CD4-positive, alpha-beta memory T cell (primary cell): Measurements from ENCODE around the gene TMEM222. TPM values are rescaled to one million over a fixed set of nuclear protein-coding genes. Genes with fewer than 3 reads are reported as not detected.
"Not testable (repeated sequence)": the region's sequence is repeated elsewhere in the genome, so short reads cannot be mapped to it uniquely, and the experiment has no call there.

ENCODE experiments used
- CTCF ChIA-PET: fragments of 350-600 bp; sonication (Branson Sonifier 250); formaldehyde crosslinking; loops from one replicate; lab custom pipeline; 2021; ENCODE audit warnings: inconsistent platforms; ENCODE audit not compliant: partially characterized antibody; lab: Charles Lee
- POLR2A ChIA-PET: fragments of 350-600 bp; sonication (Branson Sonifier 250); formaldehyde crosslinking; loops from one replicate; lab custom pipeline; 2021; ENCODE audit not compliant: partially characterized antibody; lab: Charles Lee
- DNase-seq, 5 donors: peaks; one replicate each; pipeline versions ENCODE4 v3.0.0 to v3.0.0-alpha.2; 2020 to 2022; ENCODE audit warnings: mixed read lengths in 1 of 5
- H3K27ac ChIP-seq: one replicate; pipeline ENCODE4 v1.7.0; 2013; ENCODE audit warnings: low read depth, low read length
- H3K27me3 ChIP-seq: 2 replicates; pipeline ENCODE4 v1.7.0; 2013; ENCODE audit warnings: mild to moderate bottlenecking, low read length, moderate library complexity; ENCODE audit not compliant: insufficient read depth
- H3K36me3 ChIP-seq: 2 replicates; pipeline ENCODE4 v1.7.0; 2013; ENCODE audit warnings: mild to moderate bottlenecking, low read length, moderate library complexity; ENCODE audit not compliant: insufficient read depth
- H3K4me1 ChIP-seq: 2 replicates; pipeline ENCODE4 v1.7.0; 2013; ENCODE audit warnings: mild to moderate bottlenecking, low read length, moderate library complexity; ENCODE audit not compliant: insufficient read depth
- H3K4me3 ChIP-seq, 2 donors: one replicate each; pipeline ENCODE4 v1.7.0; 2013; ENCODE audit warnings: low read length in 2 of 2, mild to moderate bottlenecking in 1 of 2
- H3K9me3 ChIP-seq, 2 donors: one replicate each; pipeline ENCODE4 v1.7.0; 2013; ENCODE audit warnings: low read length in 2 of 2, control low read depth in 1 of 2; ENCODE audit not compliant: control insufficient read depth in 1 of 2
- H3K27ac Mint-ChIP-seq, 7 donors: one replicate each; pipeline ENCODE4 v1.8.0; 2020 to 2021; ENCODE audit warnings: mixed read lengths in 7 of 7, mild to moderate bottlenecking in 6 of 7, inconsistent platforms in 3 of 7, moderate library complexity in 3 of 7
- H3K27me3 Mint-ChIP-seq, 2 donors: one replicate each; pipeline ENCODE4 v1.8.0; 2020 to 2021; ENCODE audit warnings: mixed read lengths in 2 of 2
- H3K36me3 Mint-ChIP-seq, 2 donors: one replicate each; pipeline ENCODE4 v1.8.0; 2020 to 2021; ENCODE audit warnings: mixed read lengths in 2 of 2, inconsistent platforms in 1 of 2, mild to moderate bottlenecking in 1 of 2
- H3K4me1 Mint-ChIP-seq, 4 donors: one replicate each; pipeline ENCODE4 v1.8.0; 2020 to 2021; ENCODE audit warnings: mixed read lengths in 4 of 4, mild to moderate bottlenecking in 1 of 4
- H3K4me3 Mint-ChIP-seq, 8 donors: one replicate each; pipeline ENCODE4 v1.8.0; 2020 to 2021; ENCODE audit warnings: mixed read lengths in 8 of 8, mild to moderate bottlenecking in 7 of 8, moderate library complexity in 6 of 8, inconsistent platforms in 3 of 8
- H3K9me3 Mint-ChIP-seq, 8 donors: one replicate each; pipeline ENCODE4 v1.8.0; 2020 to 2021; ENCODE audit warnings: mixed read lengths in 8 of 8, mild to moderate bottlenecking in 5 of 8, inconsistent platforms in 3 of 8, moderate library complexity in 1 of 8
- intact Hi-C: fragments of 100-400 bp; cut with micrococcal nuclease; formaldehyde crosslinking; loops from one replicate; pipeline ENCODE4 v1.15.1; 2023
- polyA plus RNA-seq, 2 donors: library from polyadenylated mRNA; unstranded; fragments of 300-500 nt; fragmentation: Illumina TruSeq; gene quantifications; one replicate each; pipeline ENCODE4 v1.2.3, GENCODE V29; 2021
- total RNA-seq, 2 experiments: library from RNA; stranded (reverse); gene quantifications; one replicate each; pipeline ENCODE4 v1.2.3, GENCODE V29; 2021

Gene TMEM222
- total and polyA plus RNA-seq, 4 experiments from 2014 or later = 44.4 to 80.9 (median 50.4) TPM

GRCh38 chr1:27289125-27289524, 32.8 kb upstream of the TMEM222 start:
- H3K27me3 Mint-ChIP-seq, H3K27ac Mint-ChIP-seq, H3K4me3 Mint-ChIP-seq, H3K27ac ChIP-seq, H3K4me1 ChIP-seq, H3K4me3 ChIP-seq, intact Hi-C loops, CTCF ChIA-PET, POLR2A ChIA-PET, H3K4me1 Mint-ChIP-seq, DNase-seq, H3K27me3 ChIP-seq, H3K9me3 Mint-ChIP-seq, H3K9me3 ChIP-seq: not testable (repeated sequence)
- peaks cover 28 to 48% of the 10 kb centered on the region in 2 donors for H3K36me3 Mint-ChIP-seq
- H3K36me3 ChIP-seq = peaks cover 26% of the 10 kb centered on the region

- no peak overlapping the region for H3K4me3 Mint-ChIP-seq
- H3K27me3 Mint-ChIP-seq = no peaks in the 10 kb centered on the region
- H3K9me3 ChIP-seq = no peaks in the 10 kb centered on the region
- H3K4me1 Mint-ChIP-seq = no peaks in the 10 kb centered on the region
- intact Hi-C loops = no loop called here
- no peak overlapping the region for H3K4me3 ChIP-seq
- ChIA-PET CTCF (interaction anchor here (0.8 to 2.3 kb wide), 2 partner anchors 105 to 188 kb away, joined by 3 to 6 read pairs; no protein-coding TSS in a partner anchor), POLR2A (no interaction called here)
- H3K27ac Mint-ChIP-seq = peak overlapping the region in 1 of 7 donors; percentile 72
- H3K9me3 Mint-ChIP-seq = no peaks in the 10 kb centered on the region
- peaks cover 28 to 53% of the 10 kb centered on the region in 2 donors for H3K36me3 Mint-ChIP-seq
- H3K27me3 ChIP-seq = no peaks in the 10 kb centered on the region
- peaks cover 31% of the 10 kb centered on the region for H3K36me3 ChIP-seq
- H3K27ac ChIP-seq = no peak overlapping the region
- H3K4me1 ChIP-seq = no peaks in the 10 kb centered on the region
- DNase-seq = no peak
Measured at GRCh38 chr1:27290581-27290980, 31.4 kb upstream of the TMEM222 start.

DNA sequence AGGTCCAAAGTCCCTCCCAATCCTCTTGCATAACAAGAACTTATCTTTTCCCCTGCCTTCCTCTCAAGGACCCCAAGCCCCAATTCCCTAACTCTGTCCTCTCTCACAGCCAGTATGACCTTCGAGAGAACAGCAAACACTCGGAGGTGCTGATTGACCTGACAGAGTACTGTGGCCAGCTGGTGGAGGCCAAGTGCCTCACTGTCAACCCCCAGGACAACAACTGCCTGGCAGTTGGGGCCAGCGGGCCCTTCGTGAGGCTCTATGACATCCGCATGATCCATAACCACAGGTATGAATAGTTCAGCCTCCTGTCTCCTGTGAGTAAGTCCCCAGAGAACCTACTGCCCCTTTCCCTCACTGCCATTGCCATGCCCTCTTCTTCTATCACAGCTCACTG, 29.9 kb upstream of the TMEM222 start:
- Mint-ChIP-seq H3K4me3 (no peak overlapping the region), H3K9me3 (no peaks in the 10 kb centered on the region), H3K36me3 (peaks cover 28 to 67% of the 10 kb centered on the region in 2 donors), H3K27ac (peak overlapping the region in 1 of 7 donors; percentile 70), H3K4me1 (no peaks in the 10 kb centered on the region), H3K27me3 (no peaks in the 10 kb centered on the region)
- no peak overlapping the region for H3K4me3 ChIP-seq
- intact Hi-C loops = no loop called here
- ChIA-PET CTCF (interaction anchor here (0.7 to 12.1 kb wide), 4 partner anchors 7 to 94 kb away, joined by 3 to 325 read pairs (median 14); partner anchors contain the start of genes CD164L2 and GPR3), POLR2A (no interaction called here)
- no peak for DNase-seq
- H3K4me1 ChIP-seq = no peaks in the 10 kb centered on the region
- H3K27ac ChIP-seq = no peak overlapping the region
- H3K9me3 ChIP-seq = no peaks in the 10 kb centered on the region
- peaks cover 35% of the 10 kb centered on the region for H3K36me3 ChIP-seq
- H3K27me3 ChIP-seq = no peaks in the 10 kb centered on the region

DNA sequence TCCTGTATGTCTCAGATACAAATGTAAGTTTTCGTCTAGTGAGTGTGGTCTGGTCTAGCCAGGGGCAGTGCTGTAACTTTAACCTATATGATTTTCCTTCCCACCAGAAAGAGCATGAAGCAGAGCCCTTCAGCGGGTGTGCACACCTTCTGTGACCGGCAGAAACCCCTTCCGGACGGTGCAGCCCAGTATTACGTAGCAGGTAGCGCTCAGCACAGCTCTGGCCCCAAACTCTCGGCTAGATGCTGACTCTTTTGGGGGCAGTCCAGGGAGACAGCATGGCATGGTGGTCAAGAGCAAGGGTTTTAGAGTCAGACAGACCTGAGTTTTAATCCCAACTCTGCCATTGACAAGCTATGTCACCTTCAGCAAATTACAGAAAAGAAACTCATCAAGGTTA, 28.0 kb upstream of the TMEM222 start:
- CTCF ChIA-PET = interaction anchor here (0.8 to 12.1 kb wide), 18 partner anchors 9 to 376 kb away, joined by 3 to 325 read pairs (median 4); partner anchors contain the start of genes AHDC1, CD164L2 and GPR3
- Histone ChIP-seq H3K4me3 (no peak overlapping the region), H3K36me3 (peaks cover 43% of the 10 kb centered on the region), H3K4me1 (no peaks in the 10 kb centered on the region), H3K27ac (no peak overlapping the region), H3K9me3 (no peaks in the 10 kb centered on the region), H3K27me3 (no peaks in the 10 kb centered on the region)
- Mint-ChIP-seq H3K4me1 (no peaks in the 10 kb centered on the region), H3K27ac (no peak overlapping the region), H3K9me3 (no peaks in the 10 kb centered on the region), H3K27me3 (no peaks in the 10 kb centered on the region), H3K36me3 (peaks cover 26 to 73% of the 10 kb centered on the region in 2 donors), H3K4me3 (no peak overlapping the region)
- intact Hi-C loops = no loop called here
- POLR2A ChIA-PET = no interaction called here
- no peak for DNase-seq

GRCh38 chr1:27296773-27297291, 25.1 kb upstream of the TMEM222 start:
- Histone ChIP-seq H3K27me3 (no peaks in the 10 kb centered on the region), H3K4me1 (no peaks in the 10 kb centered on the region), H3K27ac (no peak overlapping the region), H3K36me3 (peaks cover 47% of the 10 kb centered on the region), H3K9me3 (no peaks in the 10 kb centered on the region), H3K4me3 (no peak overlapping the region)
- no peaks in the 10 kb centered on the region for H3K9me3 Mint-ChIP-seq
- peaks cover 0 to 2% (median 1%) of the 10 kb centered on the region in 4 donors for H3K4me1 Mint-ChIP-seq
- no peaks in the 10 kb centered on the region for H3K27me3 Mint-ChIP-seq
- intact Hi-C loops = loop anchor here (1.0 kb wide), 1 partner anchor 98 kb away; no protein-coding TSS in a partner anchor
- ChIA-PET CTCF (interaction anchor here (0.6 to 12.1 kb wide), 59 partner anchors 9 to 410 kb away, joined by 3 to 325 read pairs (median 4); partner anchors contain the start of genes AHDC1, CD164L2, FCN3 and GPR3), POLR2A (interaction anchor here (0.7 to 1.7 kb wide), 4 partner anchors 61 to 307 kb away, joined by 3 to 7 read pairs (median 4); partner anchors contain the start of genes AHDC1 and SLC9A1)
- peak overlapping the region in 1 of 7 donors; percentile 31 for H3K27ac Mint-ChIP-seq
- H3K4me3 Mint-ChIP-seq = no peak overlapping the region
- DNase-seq = peak in 4 of 5 donors; percentile 39 to 52 (median 46)
- peaks cover 21 to 78% of the 10 kb centered on the region in 2 donors for H3K36me3 Mint-ChIP-seq

- intact Hi-C loops = no loop called here
- H3K36me3 Mint-ChIP-seq = peaks cover 21 to 78% of the 10 kb centered on the region in 2 donors
- H3K27ac ChIP-seq = no peak overlapping the region
- peaks cover 51% of the 10 kb centered on the region for H3K36me3 ChIP-seq
- ChIA-PET CTCF (interaction anchor here (0.9 to 12.1 kb wide), 30 partner anchors 10 to 331 kb away, joined by 3 to 325 read pairs (median 5); partner anchors contain the start of genes AHDC1, CD164L2 and GPR3), POLR2A (interaction anchor here (1.3 kb wide), 1 partner anchor 94 kb away, joined by 5 read pairs; no protein-coding TSS in a partner anchor)
- no peak overlapping the region for H3K4me3 ChIP-seq
- no peaks in the 10 kb centered on the region for H3K27me3 ChIP-seq
- no peaks in the 10 kb centered on the region for H3K4me1 ChIP-seq
- H3K4me3 Mint-ChIP-seq = no peak overlapping the region
- no peak overlapping the region for H3K27ac Mint-ChIP-seq
- no peak for DNase-seq
- peaks cover 0 to 2% (median 1%) of the 10 kb centered on the region in 4 donors for H3K4me1 Mint-ChIP-seq
- no peaks in the 10 kb centered on the region for H3K9me3 ChIP-seq
- no peaks in the 10 kb centered on the region for H3K9me3 Mint-ChIP-seq
- H3K27me3 Mint-ChIP-seq = no peaks in the 10 kb centered on the region
Measured at GRCh38 chr1:27297903-27298302, 24.1 kb upstream of the TMEM222 start.

DNA sequence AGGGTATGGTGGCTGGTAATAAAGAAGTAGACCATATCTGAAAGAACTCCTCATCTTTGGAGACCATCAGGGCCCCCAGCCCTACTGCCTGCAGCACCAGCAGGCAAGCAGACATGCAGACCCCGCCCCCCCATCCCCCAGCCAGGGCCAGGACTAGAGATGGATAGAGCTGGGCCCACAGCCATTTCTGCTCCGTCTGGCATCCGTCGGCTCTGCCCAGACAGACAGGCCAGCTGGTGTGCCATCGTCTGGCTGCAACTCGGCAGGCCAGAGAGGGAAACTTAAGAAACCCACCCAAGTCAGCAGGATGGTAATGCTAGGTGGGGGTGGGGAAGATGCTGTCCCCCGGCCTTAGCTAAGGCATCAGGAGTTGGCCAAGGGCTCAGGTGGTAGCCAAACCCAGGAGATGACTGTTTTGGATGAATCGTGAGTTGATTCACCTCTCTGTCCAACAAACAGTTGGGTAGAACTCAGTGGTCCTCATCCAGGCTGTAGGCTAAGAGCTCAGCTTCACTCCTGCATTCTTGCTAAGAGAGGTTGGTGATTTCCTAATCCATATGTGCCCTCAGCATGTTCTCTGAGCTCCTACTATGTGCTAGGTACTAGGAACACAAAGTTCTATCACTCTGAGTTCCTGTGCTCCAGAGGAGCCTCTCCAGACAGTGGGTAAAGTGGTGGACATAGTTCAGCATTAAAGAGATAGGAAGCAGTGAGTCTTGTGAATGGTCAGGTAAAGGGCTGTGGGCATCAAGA, 23.2 kb upstream of the TMEM222 start:
- peaks cover 21 to 79% of the 10 kb centered on the region in 2 donors for H3K36me3 Mint-ChIP-seq
- peaks cover 0 to 2% (median 1%) of the 10 kb centered on the region in 4 donors for H3K4me1 Mint-ChIP-seq
- intact Hi-C loops = no loop called here
- no peak overlapping the region for H3K4me3 Mint-ChIP-seq
- Histone ChIP-seq H3K27ac (no peak overlapping the region), H3K4me3 (no peak overlapping the region), H3K4me1 (no peaks in the 10 kb centered on the region), H3K36me3 (peaks cover 52% of the 10 kb centered on the region), H3K27me3 (no peaks in the 10 kb centered on the region), H3K9me3 (no peaks in the 10 kb centered on the region)
- peak overlapping the region in 2 of 7 donors; percentile 4 to 17 for H3K27ac Mint-ChIP-seq
- ChIA-PET CTCF (interaction anchor here (0.6 to 12.1 kb wide), 25 partner anchors 9 to 475 kb away, joined by 3 to 325 read pairs (median 10); partner anchors contain the start of genes AHDC1, CD164L2, GPR3 and MAP3K6), POLR2A (interaction anchor here (0.9 to 1.3 kb wide), 2 partner anchors 93 to 96 kb away, joined by 3 to 5 read pairs; no protein-coding TSS in a partner anchor)
- DNase-seq = no peak
- H3K9me3 Mint-ChIP-seq = no peaks in the 10 kb centered on the region
- no peaks in the 10 kb centered on the region for H3K27me3 Mint-ChIP-seq
